Neuronal stem cell (in vitro differentiated cells): ENCODE results near the gene FUT7.

Source experiments
- DNase-seq: peaks from one replicate; pipeline ENCODE4 v3.0.0-alpha.2; 2013; ENCODE audit warnings: low spot score
- H2AFZ ChIP-seq: one replicate; pipeline ENCODE4 v1.6.1; 2013; ENCODE audit warnings: mild to moderate bottlenecking, low read length, inconsistent platforms
- H2AK5ac ChIP-seq: 2 replicates; pipeline ENCODE4 v1.6.1; 2013; ENCODE audit warnings: low read depth, mild to moderate bottlenecking, inconsistent platforms, low read length, moderate library complexity, mixed read lengths
- H2BK120ac ChIP-seq: 2 replicates; pipeline ENCODE4 v1.6.1; 2013; ENCODE audit warnings: low read depth, mild to moderate bottlenecking, inconsistent platforms, low read length, moderate library complexity, mixed read lengths
- H2BK12ac ChIP-seq: one replicate; pipeline ENCODE4 v1.6.1; 2013; ENCODE audit warnings: low read length, inconsistent platforms
- H2BK15ac ChIP-seq: 2 replicates; pipeline ENCODE4 v1.6.1; 2013; ENCODE audit warnings: mild to moderate bottlenecking, low read length, inconsistent platforms, mixed read lengths
- H2BK5ac ChIP-seq: one replicate; pipeline ENCODE4 v1.6.1; 2013; ENCODE audit warnings: inconsistent platforms, mild to moderate bottlenecking, low read length, moderate library complexity
- H3K14ac ChIP-seq: one replicate; pipeline ENCODE4 v1.6.1; 2013; ENCODE audit warnings: low read length, inconsistent platforms
- H3K18ac ChIP-seq: 2 replicates; pipeline ENCODE4 v1.6.1; 2013; ENCODE audit warnings: low read length, inconsistent platforms
- H3K23ac ChIP-seq: 2 replicates; pipeline ENCODE4 v1.6.1; 2013; ENCODE audit warnings: low read depth, mild to moderate bottlenecking, mixed read lengths, low read length, inconsistent platforms; ENCODE audit not compliant: poor library complexity
- H3K27ac ChIP-seq: replicated peaks from 3 replicates; pipeline ENCODE4 v1.5.1; 2013; ENCODE audit warnings: low read length, inconsistent platforms
- H3K27me3 ChIP-seq, 3 experiments: 2 replicates each; pipeline ENCODE4 v1.6.1; 2013; ENCODE audit warnings: low read length in 3 of 3, mild to moderate bottlenecking in 2 of 3, inconsistent platforms in 1 of 3, low read depth in 1 of 3, mixed read lengths in 1 of 3, moderate library complexity in 1 of 3; ENCODE audit not compliant: control insufficient read depth in 3 of 3, insufficient read depth in 3 of 3
- H3K36me3 ChIP-seq, 2 donors: replicated peaks in 1 of 2; 2 replicates each; pipeline ENCODE4 v1.6.1; 2013; ENCODE audit warnings: low read length in 2 of 2; ENCODE audit not compliant: control insufficient read depth in 2 of 2, insufficient read depth in 2 of 2
- H3K4ac ChIP-seq: 2 replicates; pipeline ENCODE4 v1.6.1; 2013; ENCODE audit warnings: inconsistent platforms, mild to moderate bottlenecking, low read length, moderate library complexity
- H3K4me1 ChIP-seq, 2 donors: 1 replicate in 1 of 2; 2 replicates in 1 of 2; pipeline ENCODE4 v1.6.1; 2013; ENCODE audit warnings: low read length in 2 of 2, low read depth in 1 of 2; ENCODE audit not compliant: control insufficient read depth in 2 of 2, insufficient read depth in 1 of 2
- H3K4me2 ChIP-seq: one replicate; pipeline ENCODE4 v1.6.1; 2013; ENCODE audit warnings: mild to moderate bottlenecking, low read length, inconsistent platforms; ENCODE audit not compliant: insufficient read depth, poor library complexity, severe bottlenecking
- H3K4me3 ChIP-seq, 2 donors: 2 replicates each; pipeline ENCODE4 v1.5.1; 2013; ENCODE audit warnings: low read length in 2 of 2, mild to moderate bottlenecking in 2 of 2, inconsistent platforms in 1 of 2, moderate library complexity in 1 of 2
- H3K79me1 ChIP-seq: one replicate; pipeline ENCODE4 v1.6.1; 2013; ENCODE audit warnings: low read depth, mild to moderate bottlenecking, inconsistent platforms, low read length, moderate library complexity
- H3K9ac ChIP-seq: one replicate; pipeline ENCODE4 v1.6.1; 2013; ENCODE audit warnings: mild to moderate bottlenecking, low read depth, low read length, inconsistent platforms; ENCODE audit not compliant: poor library complexity
- H3K9me3 ChIP-seq, 2 donors: replicated peaks in 1 of 2; 2 replicates each; pipeline versions ENCODE3 to v1.6.1; 2013; ENCODE audit warnings: low read length in 2 of 2, mild to moderate bottlenecking in 2 of 2, inconsistent platforms in 1 of 2, low read depth in 1 of 2, mixed read lengths in 1 of 2, moderate library complexity in 1 of 2; ENCODE audit not compliant: control insufficient read depth in 2 of 2, insufficient read depth in 1 of 2
- H4K8ac ChIP-seq: one replicate; pipeline ENCODE4 v1.6.1; 2013; ENCODE audit warnings: low read depth, mild to moderate bottlenecking, inconsistent platforms, low read length, moderate library complexity
- H4K91ac ChIP-seq: one replicate; pipeline ENCODE4 v1.6.1; 2013; ENCODE audit warnings: low read length, low read depth, mild to moderate bottlenecking, inconsistent platforms; ENCODE audit not compliant: poor library complexity
- WGBS, 2 donors: extraction: QIAGEN DNeasy Blood & Tissue Kit; methylation state at CpG; one replicate each; pipeline ENCODE4 v1.1.7; 2013; ENCODE audit warnings: missing lambda C conversion rate in 2 of 2, mixed read lengths in 1 of 2; ENCODE audit not compliant: insufficient read length in 2 of 2, insufficient replicate concordance in 1 of 2; ENCODE audit errors: extremely low coverage in 2 of 2; 5-methylcytosine and 5-hydroxymethylcytosine counted together

The FUT7 gene

GRCh38 chr9:137013571-137013940 lies 18.3 kb downstream of the FUT7 start:
- Histone ChIP-seq H3K18ac (no peak overlapping the region), H3K4me3 (no peak overlapping the region), H3K4me1 (no peaks in the 10 kb centered on the region), H3K36me3 (peaks cover 29 to 49% of the 10 kb centered on the region in 2 donors), H3K79me1 (peaks cover 3% of the 10 kb centered on the region), H3K14ac (no peak overlapping the region), H4K91ac (no peak overlapping the region), H2BK5ac (peak overlapping the region; percentile 24), H2BK15ac (no peak overlapping the region), H3K9me3 (peaks cover 0 to 6% of the 10 kb centered on the region in 2 donors), H4K8ac (no peak overlapping the region), H3K27ac (no peak overlapping the region), H2AFZ (no peak overlapping the region), H3K4ac (no peak overlapping the region), H3K9ac (peak overlapping the region; percentile 21), H2BK120ac (no peak overlapping the region), H3K27me3 (no peaks in the 10 kb centered on the region), H3K23ac (peak overlapping the region; percentile 55), H3K4me2 (no peak overlapping the region), H2BK12ac (no peak overlapping the region), H2AK5ac (no peak overlapping the region)
- DNase-seq: no peak
- no CpG with 5 or more reads among the region's 20 CpGs for WGBS, 2 donors

GRCh38 chr9:137012694-137013570 lies 19.0 kb downstream of the FUT7 start:
- peaks cover 3% of the 10 kb centered on the region for H3K79me1 ChIP-seq
- no peak overlapping the region for H2BK5ac ChIP-seq
- H3K27me3 ChIP-seq: no peaks in the 10 kb centered on the region
- H3K4ac ChIP-seq: no peak overlapping the region
- peaks cover 29 to 48% of the 10 kb centered on the region in 2 donors for H3K36me3 ChIP-seq
- H3K4me2 ChIP-seq: no peak overlapping the region
- no peak overlapping the region for H3K14ac ChIP-seq
- H3K4me1 ChIP-seq: peaks cover 0 to 4% of the 10 kb centered on the region in 2 donors
- DNase-seq: no peak
- H2BK12ac ChIP-seq: no peak overlapping the region
- H3K9ac ChIP-seq: no peak overlapping the region
- H2AK5ac ChIP-seq: no peak overlapping the region
- no peak overlapping the region for H4K91ac ChIP-seq
- no peak overlapping the region for H2AFZ ChIP-seq
- H4K8ac ChIP-seq: no peak overlapping the region
- no peak overlapping the region for H2BK15ac ChIP-seq
- no peak overlapping the region for H3K18ac ChIP-seq
- H3K27ac ChIP-seq: no peak overlapping the region
- H3K23ac ChIP-seq: no peak overlapping the region
- H3K4me3 ChIP-seq: no peak overlapping the region
- WGBS, 2 donors: no CpG with 5 or more reads among the region's 67 CpGs
- peaks cover 0 to 6% of the 10 kb centered on the region in 2 donors for H3K9me3 ChIP-seq
- H2BK120ac ChIP-seq: no peak overlapping the region

GRCh38 chr9:137011907-137012675 lies 19.8 kb downstream of the FUT7 start:
- no CpG with 5 or more reads among the region's 39 CpGs for WGBS, 2 donors

GRCh38 chr9:137011156-137011555 lies 20.7 kb downstream of the FUT7 start:
- Histone ChIP-seq H3K4me2 (no peak overlapping the region), H4K8ac (peak overlapping the region; percentile 82), H3K4me1 (peaks cover 0 to 8% of the 10 kb centered on the region in 2 donors), H3K9ac (no peak overlapping the region), H2BK120ac (no peak overlapping the region), H3K27ac (no peak overlapping the region), H3K14ac (no peak overlapping the region), H3K36me3 (peaks cover 18 to 33% of the 10 kb centered on the region in 2 donors), H3K4me3 (no peak overlapping the region), H3K9me3 (peaks cover under 1 to 3% of the 10 kb centered on the region in 2 donors), H4K91ac (no peak overlapping the region), H3K27me3 (no peaks in the 10 kb centered on the region), H2BK12ac (no peak overlapping the region), H2BK15ac (no peak overlapping the region), H2AK5ac (no peak overlapping the region), H3K4ac (no peak overlapping the region), H2BK5ac (no peak overlapping the region), H2AFZ (no peak overlapping the region), H3K18ac (no peak overlapping the region), H3K79me1 (peaks cover 3% of the 10 kb centered on the region), H3K23ac (no peak overlapping the region)
- WGBS, 2 donors: no CpG with 5 or more reads among the region's 24 CpGs
- no peak for DNase-seq

More at GRCh38 chr9:137011907-137012675, 19.8 kb downstream of the FUT7 start:
- Histone ChIP-seq H3K9ac (no peak overlapping the region), H4K8ac (no peak overlapping the region), H3K23ac (no peak overlapping the region), H3K27ac (no peak overlapping the region), H3K14ac (no peak overlapping the region), H2AK5ac (no peak overlapping the region), H2BK12ac (no peak overlapping the region), H4K91ac (no peak overlapping the region), H3K36me3 (peaks cover 26 to 41% of the 10 kb centered on the region in 2 donors), H2BK5ac (no peak overlapping the region), H2AFZ (no peak overlapping the region), H3K4me1 (peaks cover 0 to 8% of the 10 kb centered on the region in 2 donors), H3K4me2 (no peak overlapping the region), H3K27me3 (no peaks in the 10 kb centered on the region), H3K79me1 (peaks cover 3% of the 10 kb centered on the region), H3K4me3 (no peak overlapping the region), H3K4ac (no peak overlapping the region), H2BK120ac (no peak overlapping the region), H3K9me3 (peaks cover 0 to 5% of the 10 kb centered on the region in 2 donors), H3K18ac (no peak overlapping the region), H2BK15ac (no peak overlapping the region)
- no peak for DNase-seq
